HUES48 (cell line): ENCODE measurements around the gene WDR70.
"Not testable (repeated sequence)": the region's sequence is repeated elsewhere in the genome, so short reads cannot be mapped to it uniquely, and the experiment has no call there.

Source experiments
- H3K27ac ChIP-seq: one replicate; pipeline ENCODE4 v1.7.0; 2013; ENCODE audit warnings: low read depth, low read length, inconsistent platforms
- H3K27me3 ChIP-seq: 2 replicates; pipeline ENCODE4 v1.6.1; 2013; ENCODE audit warnings: mild to moderate bottlenecking, low read length; ENCODE audit not compliant: control insufficient read depth, insufficient read depth
- H3K36me3 ChIP-seq: 2 replicates; pipeline ENCODE4 v1.6.1; 2013; ENCODE audit warnings: low read length; ENCODE audit not compliant: control insufficient read depth, insufficient read depth
- H3K4me1 ChIP-seq: 2 replicates; pipeline ENCODE4 v1.6.1; 2013; ENCODE audit warnings: mild to moderate bottlenecking, low read length; ENCODE audit not compliant: control insufficient read depth, insufficient read depth
- H3K4me3 ChIP-seq: 2 replicates; pipeline ENCODE4 v1.5.1; 2013; ENCODE audit warnings: mild to moderate bottlenecking, low read depth, low read length
- H3K9ac ChIP-seq: 2 replicates; pipeline ENCODE4 v1.6.1; 2013; ENCODE audit warnings: mild to moderate bottlenecking, low read depth, low read length, moderate library complexity
- H3K9me3 ChIP-seq: 2 replicates; pipeline ENCODE4 v1.6.1; 2013; ENCODE audit warnings: low read length; ENCODE audit not compliant: control insufficient read depth, insufficient read depth

WDR70 gene

GRCh38 chr5:37679903-37680302, 300.8 kb downstream of the WDR70 start:
- H3K36me3 ChIP-seq, H3K4me3 ChIP-seq, H3K4me1 ChIP-seq, H3K27ac ChIP-seq, H3K9ac ChIP-seq, H3K27me3 ChIP-seq: not testable (repeated sequence)
- peaks cover 16% of the 10 kb centered on the region for H3K9me3 ChIP-seq

DNA sequence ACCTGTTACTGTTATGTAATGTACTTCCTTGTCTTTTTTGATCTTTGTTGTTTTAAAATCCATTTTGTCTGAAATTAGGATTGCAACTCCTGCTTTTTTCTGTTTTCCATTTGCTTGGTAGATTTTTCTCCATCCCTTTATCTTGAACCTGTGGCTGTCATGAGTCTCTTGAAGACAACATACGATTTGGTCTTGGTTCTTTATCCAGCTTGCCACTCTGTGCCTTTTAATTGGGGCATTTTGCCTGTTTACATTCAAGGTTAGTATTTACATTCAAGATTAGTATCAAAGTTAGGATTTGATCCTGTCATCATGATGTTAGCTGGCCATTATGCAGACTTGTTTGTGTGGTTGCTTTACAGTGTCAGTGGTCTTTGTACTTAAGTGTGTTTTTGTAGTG, 304.0 kb downstream of the WDR70 start:
- Histone ChIP-seq H3K36me3 (no peaks in the 10 kb centered on the region), H3K4me3 (no peak overlapping the region), H3K4me1 (no peaks in the 10 kb centered on the region), H3K27me3 (no peaks in the 10 kb centered on the region), H3K27ac (no peak overlapping the region), H3K9me3 (peaks cover 16% of the 10 kb centered on the region), H3K9ac (no peak overlapping the region)

DNA sequence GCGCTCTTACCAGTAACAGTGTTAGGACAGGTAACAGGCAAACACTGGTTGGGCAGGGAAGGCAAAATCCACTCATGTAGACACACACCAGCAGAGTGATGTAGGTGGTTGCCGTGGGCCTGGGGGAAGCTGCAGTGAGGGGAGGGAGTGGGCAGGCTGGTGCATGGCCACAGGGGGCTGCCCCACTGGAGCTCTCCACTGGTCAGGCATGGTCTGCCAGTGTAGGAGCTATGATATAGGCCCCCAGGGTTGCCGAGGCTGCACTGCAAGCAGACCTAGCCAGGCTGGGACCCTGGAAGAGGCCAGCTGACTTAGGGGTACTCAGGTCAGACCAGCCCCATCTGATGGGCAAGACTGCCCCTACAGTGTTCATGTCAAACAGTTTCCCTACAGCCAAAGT, 306.1 kb downstream of the WDR70 start:
- Histone ChIP-seq H3K27me3 (no peaks in the 10 kb centered on the region), H3K4me3 (no peak overlapping the region), H3K9ac (no peak overlapping the region), H3K4me1 (no peaks in the 10 kb centered on the region), H3K36me3 (no peaks in the 10 kb centered on the region), H3K27ac (no peak overlapping the region), H3K9me3 (peaks cover 10% of the 10 kb centered on the region)

DNA sequence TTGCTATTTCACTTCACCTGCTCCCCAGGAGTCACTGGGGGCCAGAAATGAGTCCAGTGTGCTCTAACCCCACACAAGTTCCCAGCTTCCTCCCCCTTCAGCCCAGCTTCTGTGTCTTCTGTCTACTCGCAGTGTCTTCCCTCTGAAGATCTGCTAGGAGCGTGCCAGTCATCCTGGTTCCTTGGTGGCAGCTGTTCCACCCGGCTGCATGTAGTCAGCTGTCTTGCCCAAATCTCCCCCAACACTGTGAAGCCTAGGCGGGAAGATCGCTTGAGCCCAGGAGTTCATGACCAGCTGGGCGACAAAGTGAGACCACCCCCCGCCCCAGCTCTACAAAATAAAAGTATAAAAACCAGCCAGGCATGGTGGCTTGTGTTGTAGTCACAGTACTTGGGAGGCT, 306.7 kb downstream of the WDR70 start:
- no peaks in the 10 kb centered on the region for H3K4me1 ChIP-seq
- H3K9ac ChIP-seq: no peak overlapping the region
- H3K27me3 ChIP-seq: no peaks in the 10 kb centered on the region
- no peak overlapping the region for H3K4me3 ChIP-seq
- H3K9me3 ChIP-seq: peaks cover 4% of the 10 kb centered on the region
- no peaks in the 10 kb centered on the region for H3K36me3 ChIP-seq
- H3K27ac ChIP-seq: no peak overlapping the region

DNA sequence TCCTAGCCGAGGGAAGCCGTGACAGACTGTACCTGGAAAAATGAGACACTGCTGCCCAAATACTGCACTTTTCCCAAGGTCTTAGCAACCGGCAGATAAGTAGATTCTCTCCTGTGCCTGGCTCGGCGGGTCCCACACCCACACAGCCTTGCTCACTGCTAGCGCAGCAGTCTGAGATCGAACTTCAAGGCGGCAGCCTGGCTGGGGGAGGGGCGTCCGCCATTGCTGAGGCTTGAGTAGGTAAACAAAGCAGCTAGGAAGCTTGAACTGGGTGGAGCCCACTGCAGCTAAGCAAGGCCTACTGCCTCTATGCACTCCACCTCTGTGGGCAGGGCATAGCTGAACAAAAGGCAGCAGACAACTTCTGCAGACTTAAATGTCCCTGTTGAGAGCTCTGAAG, 309.8 kb downstream of the WDR70 start:
- H3K27me3 ChIP-seq, H3K27ac ChIP-seq, H3K4me1 ChIP-seq, H3K4me3 ChIP-seq, H3K9ac ChIP-seq, H3K9me3 ChIP-seq, H3K36me3 ChIP-seq: not testable (repeated sequence)

- not testable (repeated sequence) for H3K36me3 ChIP-seq, H3K9ac ChIP-seq, H3K27me3 ChIP-seq, H3K9me3 ChIP-seq, H3K4me1 ChIP-seq, H3K27ac ChIP-seq, H3K4me3 ChIP-seq
These were observed 315.2 kb downstream of the WDR70 start for GRCh38 chr5:37694333-37694732.

GRCh38 chr5:37694867-37695266, 315.7 kb downstream of the WDR70 start:
- H3K27me3 ChIP-seq: no peaks in the 10 kb centered on the region
- H3K27ac ChIP-seq: no peak overlapping the region
- H3K4me3 ChIP-seq: no peak overlapping the region
- no peak overlapping the region for H3K9ac ChIP-seq
- peaks cover 7% of the 10 kb centered on the region; the same call in 1 of the 2 replicates for H3K4me1 ChIP-seq
- H3K36me3 ChIP-seq: no peaks in the 10 kb centered on the region
- no peaks in the 10 kb centered on the region for H3K9me3 ChIP-seq

GRCh38 chr5:37695647-37696046, 316.5 kb downstream of the WDR70 start:
- Histone ChIP-seq H3K27ac (no peak overlapping the region), H3K4me3 (no peak overlapping the region), H3K36me3 (no peaks in the 10 kb centered on the region), H3K4me1 (peaks cover 7% of the 10 kb centered on the region; the same call in 1 of the 2 replicates), H3K9me3 (no peaks in the 10 kb centered on the region), H3K9ac (no peak overlapping the region), H3K27me3 (no peaks in the 10 kb centered on the region)

GRCh38 chr5:37696190-37697021, 317.3 kb downstream of the WDR70 start:
- Histone ChIP-seq H3K9me3 (no peaks in the 10 kb centered on the region), H3K27me3 (no peaks in the 10 kb centered on the region), H3K4me1 (peaks cover 7% of the 10 kb centered on the region; the same call in 1 of the 2 replicates), H3K4me3 (no peak overlapping the region), H3K9ac (no peak overlapping the region), H3K27ac (peak overlapping the region; percentile 29), H3K36me3 (no peaks in the 10 kb centered on the region)

DNA sequence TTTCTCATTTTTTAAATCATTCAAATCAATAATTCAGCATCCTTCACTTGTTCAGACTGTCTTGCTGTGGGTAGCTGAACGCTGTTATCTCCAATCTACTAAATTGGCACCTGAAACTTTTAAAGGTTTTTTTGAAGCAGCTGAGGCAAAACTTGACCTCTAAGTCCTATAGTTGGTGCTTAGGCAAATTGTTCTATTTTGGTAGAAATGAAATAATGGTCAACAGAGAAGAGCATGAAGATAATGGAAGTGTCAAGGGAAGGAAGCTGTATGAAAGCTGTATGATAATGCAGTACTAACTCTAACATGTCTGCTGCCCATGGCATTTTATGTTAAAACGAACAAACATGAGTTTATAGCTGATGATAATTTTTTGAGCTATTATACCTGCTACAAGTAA, 322.8 kb downstream of the WDR70 start:
- Histone ChIP-seq H3K9ac (no peak overlapping the region), H3K9me3 (no peaks in the 10 kb centered on the region), H3K4me1 (no peaks in the 10 kb centered on the region), H3K36me3 (no peaks in the 10 kb centered on the region), H3K4me3 (no peak overlapping the region), H3K27me3 (no peaks in the 10 kb centered on the region), H3K27ac (no peak overlapping the region)

- Histone ChIP-seq H3K36me3 (no peaks in the 10 kb centered on the region), H3K27ac (no peak overlapping the region), H3K9me3 (no peaks in the 10 kb centered on the region)
These were observed 324.7 kb downstream of the WDR70 start for GRCh38 chr5:37703841-37704241.

More at GRCh38 chr5:37703841-37704241, 324.7 kb downstream of the WDR70 start:
- Histone ChIP-seq H3K4me1 (no peaks in the 10 kb centered on the region), H3K27me3 (no peaks in the 10 kb centered on the region), H3K4me3 (no peak overlapping the region), H3K9ac (no peak overlapping the region)
